ENCODE measurements around the gene SLC24A4. TPM values are rescaled to one million over a fixed set of nuclear protein-coding genes. Genes with fewer than 3 reads are reported as not detected.

The SLC24A4 gene, protein sequence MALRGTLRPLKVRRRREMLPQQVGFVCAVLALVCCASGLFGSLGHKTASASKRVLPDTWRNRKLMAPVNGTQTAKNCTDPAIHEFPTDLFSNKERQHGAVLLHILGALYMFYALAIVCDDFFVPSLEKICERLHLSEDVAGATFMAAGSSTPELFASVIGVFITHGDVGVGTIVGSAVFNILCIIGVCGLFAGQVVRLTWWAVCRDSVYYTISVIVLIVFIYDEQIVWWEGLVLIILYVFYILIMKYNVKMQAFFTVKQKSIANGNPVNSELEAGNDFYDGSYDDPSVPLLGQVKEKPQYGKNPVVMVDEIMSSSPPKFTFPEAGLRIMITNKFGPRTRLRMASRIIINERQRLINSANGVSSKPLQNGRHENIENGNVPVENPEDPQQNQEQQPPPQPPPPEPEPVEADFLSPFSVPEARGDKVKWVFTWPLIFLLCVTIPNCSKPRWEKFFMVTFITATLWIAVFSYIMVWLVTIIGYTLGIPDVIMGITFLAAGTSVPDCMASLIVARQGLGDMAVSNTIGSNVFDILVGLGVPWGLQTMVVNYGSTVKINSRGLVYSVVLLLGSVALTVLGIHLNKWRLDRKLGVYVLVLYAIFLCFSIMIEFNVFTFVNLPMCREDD
- polyA plus RNA-seq (ENCODE audit: insufficient read length in 12 of 12) = 1 to 10 TPM in 11 of 12 donors, not detected in 1; 1.2 to 5.9 (median 3.1) TPM
- long read RNA-seq, donor 1 = 0 reads
- long read RNA-seq, donor 2 = 0 reads
- long read RNA-seq, donor 3, full-length matches to known transcripts = 3 of 3 reads
- long read RNA-seq, donor 3, partial matches to known transcripts = 0 of 3 reads
- long read RNA-seq, donor 3, other reads (novel, unspliced or antisense) = 0 of 3 reads
- long read RNA-seq, donor 4 = 0 reads
- long read RNA-seq, donor 5, full-length matches to known transcripts = 1 of 1 reads
- long read RNA-seq, donor 5, partial matches to known transcripts = 0 of 1 reads
- long read RNA-seq, donor 5, other reads (novel, unspliced or antisense) = 0 of 1 reads
- long read RNA-seq, donor 6 = 0 reads
- long read RNA-seq, donor 7 = 0 reads
- long read RNA-seq, donor 8, full-length matches to known transcripts = 1 of 1 reads
- long read RNA-seq, donor 8, partial matches to known transcripts = 0 of 1 reads
- long read RNA-seq, donor 8, other reads (novel, unspliced or antisense) = 0 of 1 reads
- long read RNA-seq, donor 9 = 0 reads
- long read RNA-seq, donor 10 = 0 reads
- long read RNA-seq, donor 11 = 0 reads

DNA sequence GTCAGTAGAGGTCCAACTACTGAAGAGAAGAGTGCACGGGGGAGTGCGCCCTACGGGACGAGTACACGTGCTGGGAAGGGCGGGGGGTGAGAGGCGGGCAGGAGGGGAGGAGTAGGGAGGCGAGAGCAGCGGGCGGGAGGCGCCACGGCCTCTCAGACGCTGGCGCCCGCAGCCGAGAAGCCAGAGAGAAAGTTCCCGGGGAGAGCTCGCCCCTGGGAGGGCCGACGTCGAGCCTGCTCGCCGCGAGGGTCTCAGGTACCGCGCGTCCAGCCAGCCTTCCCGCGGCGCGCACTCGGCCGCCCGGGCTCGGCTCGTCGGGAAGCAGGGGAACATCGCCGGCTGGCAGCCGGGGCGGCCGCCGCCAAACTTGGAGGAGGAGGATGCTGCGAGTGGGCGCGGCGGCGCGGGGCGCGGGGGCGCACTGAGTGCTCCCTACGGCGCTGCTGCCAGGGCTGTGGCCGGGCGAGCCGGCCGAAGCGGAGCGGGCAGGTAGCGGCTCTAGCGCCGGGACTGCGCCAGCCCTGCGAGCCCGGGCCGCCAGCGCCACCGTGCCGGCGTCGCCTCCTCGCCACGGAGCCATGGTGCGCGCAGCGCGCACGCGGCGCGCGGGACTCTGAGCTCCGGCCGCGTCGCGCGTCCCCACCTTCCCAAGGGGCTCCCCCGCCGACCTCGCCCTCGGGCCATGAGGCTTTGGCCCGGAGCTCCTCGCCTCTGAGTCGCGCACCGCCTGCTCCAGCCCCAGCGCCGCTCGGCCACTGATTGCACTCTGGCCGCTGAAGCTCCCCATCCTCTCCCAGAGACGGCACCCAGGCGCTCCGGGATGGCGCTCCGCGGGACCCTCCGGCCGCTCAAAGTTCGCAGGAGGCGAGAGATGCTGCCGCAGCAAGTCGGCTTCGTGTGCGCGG lies at the start of gene SLC24A4:
SLC24A4 (plus strand) TSS at position 155 of the 905 bp plus-strand sequence; CDS start at position 821, 666 bp downstream.
- peak; percentile 27 for DNase-seq

DNA sequence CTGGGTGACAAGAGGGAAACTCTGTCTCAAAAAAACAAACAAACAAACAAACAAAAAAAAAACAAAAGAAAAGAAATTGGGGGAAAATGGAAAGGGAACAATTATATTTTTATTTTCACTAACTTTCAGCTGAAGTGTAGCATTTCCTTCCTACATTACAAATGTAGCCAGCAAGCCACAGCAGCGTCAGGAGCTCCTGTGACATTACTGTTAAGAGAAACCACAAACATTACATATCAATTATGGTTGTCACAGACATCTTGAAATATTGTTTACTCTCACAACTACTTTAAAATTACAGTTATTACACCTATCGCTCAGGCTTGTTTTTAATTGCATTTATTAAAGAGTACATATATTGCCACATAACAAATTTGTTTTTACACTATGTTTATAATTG lies 49.8 kb upstream of the SLC24A4 start:
- no peak for DNase-seq

DNA sequence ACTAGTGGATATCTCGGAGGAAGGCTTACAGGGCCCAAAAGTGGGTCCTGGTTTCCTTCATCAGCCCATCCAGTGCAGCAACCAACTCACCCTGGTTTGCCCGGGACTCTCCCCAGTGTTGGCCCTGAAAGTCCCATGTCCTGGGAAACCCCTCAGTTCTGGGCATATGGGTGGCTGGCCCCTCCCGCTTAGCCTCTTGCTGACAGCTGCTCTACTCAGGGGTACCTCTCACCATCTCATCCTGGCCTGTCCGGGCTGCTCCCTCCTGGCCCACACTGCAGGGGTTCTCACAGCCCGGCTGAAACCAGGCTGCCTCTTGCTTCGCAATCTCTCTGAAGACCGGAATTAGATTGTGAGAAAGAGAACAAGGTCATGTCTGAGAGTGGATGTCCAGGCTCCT lies 48.9 kb upstream of the SLC24A4 start:
- no peak for DNase-seq

DNA sequence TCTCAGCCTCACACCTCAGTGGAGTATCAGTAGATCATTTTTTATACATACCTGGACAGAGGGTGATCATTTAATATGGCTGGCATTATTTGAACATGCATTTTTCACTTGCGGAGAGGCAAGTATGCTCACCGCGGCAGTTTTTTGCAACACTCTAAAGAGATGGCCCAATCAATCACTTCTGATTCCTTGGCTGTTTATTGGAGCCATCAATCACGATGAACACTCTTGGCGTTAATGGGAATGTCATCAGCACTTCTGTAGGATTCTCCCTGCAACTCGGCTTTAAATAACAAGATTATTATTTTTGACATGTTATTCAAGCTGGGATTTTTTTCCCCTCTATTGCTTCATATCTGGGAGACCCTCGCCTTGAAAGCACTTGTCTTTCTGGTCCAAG lies 46.9 kb upstream of the SLC24A4 start:
- no peak for DNase-seq

DNA sequence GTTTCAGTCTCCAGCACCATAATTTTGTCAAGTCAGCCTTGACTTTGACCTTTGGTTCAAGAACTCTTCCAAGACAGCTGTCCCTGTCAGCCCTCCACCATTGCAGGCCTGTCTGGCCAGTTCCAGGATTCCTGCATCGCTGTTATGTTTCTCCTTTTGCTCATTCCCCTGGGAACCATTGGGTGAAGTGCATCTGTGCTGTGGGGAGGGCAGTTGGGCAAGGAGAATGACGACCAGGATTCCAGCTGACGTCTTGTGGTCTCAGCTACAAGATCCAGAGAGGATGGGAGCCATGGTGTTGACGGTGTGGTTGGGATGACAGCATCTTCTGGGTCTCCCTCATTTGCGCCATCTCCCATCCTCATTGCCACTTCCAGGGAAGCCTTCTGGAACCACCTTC lies 45.9 kb upstream of the SLC24A4 start:
- no peak for DNase-seq

DNA sequence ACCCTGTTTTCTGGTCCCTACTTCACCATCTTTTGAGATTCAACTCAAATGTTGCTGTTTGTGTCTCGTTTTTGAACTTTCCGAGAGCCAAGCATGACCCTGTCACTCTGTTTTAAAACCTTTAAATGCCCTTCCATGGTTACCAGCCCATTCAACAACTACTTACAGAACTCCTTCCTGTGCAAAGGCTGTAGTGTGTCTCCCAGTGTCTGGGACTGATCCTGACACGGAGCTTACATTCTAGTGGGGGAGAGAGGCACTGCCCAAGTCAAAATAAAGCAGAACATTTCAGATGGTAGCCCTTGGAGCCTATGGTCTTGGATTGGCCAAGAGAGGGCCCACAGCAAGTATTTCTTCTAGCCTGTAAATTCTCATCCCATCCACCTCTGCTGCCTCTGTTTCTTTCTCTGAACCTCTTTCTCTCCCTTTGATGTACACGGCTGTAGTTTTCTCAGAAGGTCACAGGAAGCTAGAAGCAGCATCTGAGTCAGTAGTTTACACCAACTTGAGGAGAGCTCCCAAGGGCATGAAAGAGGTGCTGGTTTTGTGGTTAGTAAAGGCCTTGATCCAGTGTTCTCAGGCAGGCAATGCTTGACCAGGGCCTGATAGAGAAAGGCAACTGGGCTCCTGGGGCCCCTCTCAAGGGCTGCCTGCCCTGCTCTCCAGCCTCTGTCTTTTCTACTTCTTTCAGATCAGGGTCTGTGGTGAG lies 42.3 kb upstream of the SLC24A4 start:
- no peak for DNase-seq

DNA sequence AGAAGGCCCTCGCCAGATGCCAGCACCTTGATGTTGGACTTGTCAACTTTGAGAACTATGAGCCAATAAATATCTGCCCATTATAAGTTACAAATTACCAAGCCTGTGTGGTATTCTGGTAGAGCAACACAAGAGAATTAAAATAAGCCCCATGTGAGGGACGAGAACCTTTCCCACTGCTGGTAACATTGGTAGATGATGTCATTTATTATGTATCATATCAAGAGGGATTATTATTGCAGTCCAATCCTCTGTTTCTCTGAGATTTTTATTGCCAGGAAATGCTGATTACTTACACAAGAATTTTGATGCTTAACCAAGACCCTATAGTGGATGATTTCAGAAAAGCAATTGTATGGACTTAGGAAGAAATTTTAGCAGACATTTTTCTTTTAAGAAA lies 40.3 kb upstream of the SLC24A4 start:
- no peak for DNase-seq

DNA sequence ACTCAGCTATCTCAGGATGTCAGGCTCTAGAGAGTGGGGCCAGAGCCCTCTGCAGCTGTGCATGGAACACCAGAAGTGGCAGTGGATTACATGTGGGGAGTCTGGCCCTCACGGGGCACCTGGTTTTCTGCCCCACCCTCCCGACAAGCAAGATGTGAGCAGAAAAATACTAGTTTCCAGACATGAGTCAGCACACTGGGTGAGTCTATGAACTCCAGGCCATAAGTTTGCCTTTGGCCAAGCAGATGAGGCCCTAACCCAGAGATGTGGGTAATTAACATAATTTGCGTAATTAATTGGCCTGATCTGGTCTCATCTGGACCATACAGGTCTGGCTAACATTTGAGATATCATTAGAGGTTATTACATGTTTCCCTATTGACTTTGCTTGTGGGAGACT lies 37.7 kb upstream of the SLC24A4 start:
- DNase-seq = no peak

DNA sequence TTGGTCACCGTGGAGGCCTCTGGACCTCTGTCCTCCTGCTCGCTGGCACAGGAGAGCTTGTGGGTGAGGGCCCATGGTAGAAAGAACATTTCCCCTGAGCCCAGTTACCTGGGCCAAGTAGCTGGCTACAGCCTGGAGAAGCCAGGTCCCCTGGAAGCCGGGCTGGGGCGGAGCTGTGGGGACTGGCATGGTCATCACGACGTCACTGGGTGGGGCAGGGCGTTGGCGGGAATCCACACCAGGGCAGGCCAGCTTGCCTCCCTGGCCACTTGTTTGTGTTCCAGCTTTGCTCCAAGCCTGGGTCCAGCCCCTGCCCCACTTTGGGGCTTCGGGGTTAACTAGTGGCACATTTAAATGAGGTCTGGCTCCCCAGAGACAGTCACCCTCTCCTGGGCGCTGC lies 35.0 kb upstream of the SLC24A4 start:
- no peak for DNase-seq

DNA sequence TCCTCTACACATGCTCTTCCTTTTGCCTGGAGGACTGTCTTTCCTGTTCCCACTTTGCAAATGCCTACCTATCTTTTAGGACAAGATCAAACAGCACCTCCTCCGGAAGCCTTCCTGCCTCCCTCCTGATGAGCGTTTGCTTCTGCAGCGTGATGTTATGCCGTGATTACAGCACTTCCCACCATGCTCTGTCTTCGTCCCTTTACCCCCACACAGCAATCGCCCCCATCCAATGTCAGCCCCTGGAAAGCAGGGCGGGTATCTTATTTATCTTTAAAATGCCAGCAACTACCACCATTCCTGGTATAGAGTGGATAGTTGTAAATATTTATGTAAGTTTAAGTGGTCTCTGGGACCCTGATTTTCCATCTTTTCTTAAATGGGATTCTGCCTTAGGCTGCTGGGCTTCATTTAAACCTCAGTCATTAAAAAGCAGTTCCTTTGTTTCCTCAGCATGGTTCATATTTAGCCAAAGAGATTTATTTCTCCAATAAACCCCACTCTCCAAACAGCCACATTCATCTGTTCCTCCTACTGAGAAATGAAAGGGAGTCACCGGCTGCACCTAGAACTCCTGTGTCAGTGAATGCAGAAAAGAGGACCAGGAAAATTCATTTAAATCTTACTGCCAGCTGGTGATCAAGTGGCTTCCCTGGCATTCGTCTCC lies 33.8 kb upstream of the SLC24A4 start:
- DNase-seq = no peak

DNA sequence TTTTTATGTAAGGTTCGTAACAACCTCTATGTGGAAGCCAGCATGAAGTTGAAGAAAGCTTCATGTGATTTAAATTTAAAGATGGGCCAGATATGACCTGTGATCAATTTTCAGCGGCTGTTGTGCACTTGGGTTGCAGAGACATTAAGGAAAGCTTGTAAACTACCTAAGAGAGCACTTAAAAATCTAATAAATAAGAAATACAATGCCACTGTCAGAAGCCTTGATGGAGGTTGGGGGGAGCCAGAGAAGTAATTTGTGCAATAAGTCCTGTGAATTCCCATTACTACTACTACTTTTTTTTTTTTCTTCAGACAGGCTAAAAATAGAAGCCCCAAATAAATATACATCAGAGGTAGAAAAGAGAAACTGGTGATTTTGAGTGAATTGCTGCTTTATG lies 30.3 kb upstream of the SLC24A4 start:
- no peak for DNase-seq

DNA sequence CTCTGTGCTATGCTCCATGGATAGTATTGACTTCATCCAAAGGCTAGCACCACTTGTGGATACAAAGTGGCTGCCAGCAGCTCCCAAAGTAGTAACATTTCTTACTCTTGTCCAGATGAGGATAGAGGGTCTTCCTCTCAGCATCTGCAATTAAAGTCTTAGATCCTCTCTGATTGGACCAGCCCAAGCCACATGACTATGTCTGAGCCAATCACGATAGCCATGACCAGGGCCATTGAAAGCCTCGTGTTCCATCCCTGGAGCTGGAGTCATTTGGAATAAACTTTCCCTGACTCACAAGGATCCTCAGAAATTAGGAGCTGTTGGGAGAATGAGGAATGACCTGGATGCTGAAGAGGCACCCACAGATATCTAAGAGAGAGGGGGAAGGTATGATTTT lies 28.5 kb upstream of the SLC24A4 start:
- DNase-seq = no peak

DNA sequence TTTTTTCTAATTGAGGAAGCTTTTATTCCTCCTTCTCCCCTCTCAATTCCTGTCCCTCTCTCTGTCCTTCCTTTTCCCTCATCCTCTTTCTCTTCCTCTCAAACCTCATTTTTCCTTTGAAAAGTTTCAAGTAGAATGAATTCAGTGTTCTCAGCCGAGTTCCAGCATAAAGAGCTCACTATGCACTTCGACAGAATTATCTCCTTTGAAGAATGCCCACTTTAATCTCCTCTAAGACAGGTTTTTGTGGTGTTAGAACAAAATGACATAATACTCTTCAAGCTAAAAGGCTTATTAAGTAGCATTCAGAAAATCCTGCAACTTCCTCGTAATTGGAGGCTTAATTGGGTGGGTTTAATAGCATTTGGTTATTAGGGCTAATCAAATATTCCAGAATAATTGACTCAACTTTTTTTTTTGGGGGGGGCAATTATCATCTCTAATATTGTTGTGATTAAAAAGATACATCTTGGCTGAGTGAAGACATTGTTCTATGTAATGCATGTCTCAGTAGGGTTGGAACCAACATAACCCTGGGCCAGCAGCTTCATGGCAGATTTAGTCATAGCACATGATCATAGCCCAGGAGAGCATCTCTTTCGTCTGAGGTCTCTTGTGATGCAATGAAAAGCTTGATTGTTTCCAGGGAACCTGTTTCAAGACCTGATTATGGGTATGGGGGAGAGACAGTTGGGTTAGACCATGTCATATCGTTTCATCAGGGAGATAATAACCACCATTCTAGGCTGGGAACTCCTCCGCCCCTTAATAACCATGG lies 25.0 kb upstream of the SLC24A4 start:
- no peak for DNase-seq

DNA sequence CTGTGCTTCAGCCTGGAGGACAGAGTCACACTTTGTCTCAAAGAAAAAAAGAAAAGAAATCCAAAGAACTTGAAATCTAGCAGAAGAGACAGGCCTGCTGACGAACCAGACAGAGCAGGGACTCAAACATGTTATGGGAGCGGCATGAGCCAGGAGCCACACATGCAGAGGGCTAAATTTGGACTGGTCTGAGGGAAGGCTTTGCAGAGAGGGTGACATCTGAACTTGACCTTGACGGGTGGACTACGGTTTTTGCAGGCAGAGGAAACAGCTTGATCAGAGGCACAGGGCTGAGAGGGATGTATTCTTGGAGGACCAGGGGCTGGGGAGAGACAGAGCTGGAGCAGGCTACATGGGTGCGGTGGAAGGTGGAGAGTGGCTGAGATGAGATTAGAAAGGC lies 20.5 kb upstream of the SLC24A4 start:
- DNase-seq = no peak

DNA sequence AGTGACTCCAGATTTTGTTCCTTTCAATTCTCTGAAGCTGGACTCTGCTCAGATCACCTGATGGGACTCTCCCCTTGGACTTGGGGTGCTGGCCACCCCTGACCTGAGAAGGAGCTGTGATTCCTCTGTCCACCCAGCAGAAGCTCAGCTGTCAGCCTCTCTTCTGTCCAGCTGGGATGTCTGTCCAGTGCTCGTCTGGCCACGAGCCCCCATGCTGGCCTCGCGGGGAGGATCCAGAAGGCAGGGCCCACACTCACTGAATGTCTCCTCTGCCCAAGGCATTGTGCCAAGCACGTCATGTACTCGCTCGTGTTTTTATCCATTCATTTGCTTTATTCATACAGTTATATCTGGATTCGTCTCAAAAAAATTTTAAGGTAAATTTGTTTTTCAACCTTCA lies 14.2 kb upstream of the SLC24A4 start:
- no peak for DNase-seq

DNA sequence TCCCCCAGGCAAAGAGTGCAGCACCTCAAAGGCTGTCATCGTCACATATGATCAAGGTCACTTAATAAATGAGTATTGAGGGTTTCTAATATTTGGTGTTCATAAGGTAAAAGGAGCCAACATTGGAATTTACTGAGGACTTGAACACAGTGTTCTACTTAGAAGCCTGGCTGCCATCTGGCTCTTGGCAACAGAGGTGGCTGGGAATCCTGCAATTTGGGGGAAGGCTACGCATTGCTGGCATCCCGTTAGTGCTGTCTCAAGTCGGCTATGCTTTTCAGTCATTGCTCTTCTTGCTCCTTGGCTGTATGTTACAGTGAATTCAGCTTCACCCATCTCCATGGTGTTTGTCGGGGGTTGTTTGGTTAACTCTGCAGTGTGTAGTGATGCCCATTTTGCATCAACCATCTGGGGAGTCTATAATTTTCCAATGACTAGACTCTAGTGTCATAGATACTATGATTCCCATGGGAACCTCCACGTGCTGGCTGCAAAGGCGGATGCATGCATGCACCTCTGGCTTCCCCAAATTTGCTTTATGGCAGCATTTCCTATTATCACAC lies 12.9 kb upstream of the SLC24A4 start:
- no peak for DNase-seq

DNA sequence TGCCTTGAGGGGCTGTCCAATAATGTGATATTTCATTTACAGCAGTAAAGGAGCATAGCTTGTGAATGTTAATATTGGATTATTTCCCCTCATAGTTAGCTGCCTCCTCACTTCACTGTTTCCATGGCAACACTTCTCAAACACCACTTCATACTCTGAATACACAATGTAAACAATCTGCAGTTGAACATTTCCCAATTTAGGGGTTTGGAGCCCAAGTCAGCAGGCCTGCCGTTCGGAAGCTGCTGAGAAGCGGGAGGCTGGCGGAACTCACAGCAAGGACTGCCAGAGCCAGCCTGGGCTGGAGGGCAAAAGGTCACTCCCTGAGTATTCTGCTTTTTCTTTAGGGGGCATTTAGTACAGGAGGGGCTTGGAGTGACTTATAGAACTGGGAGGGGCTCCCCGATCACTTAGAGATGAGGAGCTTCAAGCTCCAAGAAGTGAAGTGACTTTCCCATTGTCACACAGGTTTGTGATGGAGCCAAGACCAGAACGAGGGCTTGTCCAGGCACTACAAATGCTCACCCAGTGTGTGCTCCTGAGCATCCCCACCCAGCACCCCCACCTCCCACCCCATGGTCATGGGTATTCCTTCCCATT lies 12.1 kb upstream of the SLC24A4 start:
- DNase-seq = peak; percentile 52

DNA sequence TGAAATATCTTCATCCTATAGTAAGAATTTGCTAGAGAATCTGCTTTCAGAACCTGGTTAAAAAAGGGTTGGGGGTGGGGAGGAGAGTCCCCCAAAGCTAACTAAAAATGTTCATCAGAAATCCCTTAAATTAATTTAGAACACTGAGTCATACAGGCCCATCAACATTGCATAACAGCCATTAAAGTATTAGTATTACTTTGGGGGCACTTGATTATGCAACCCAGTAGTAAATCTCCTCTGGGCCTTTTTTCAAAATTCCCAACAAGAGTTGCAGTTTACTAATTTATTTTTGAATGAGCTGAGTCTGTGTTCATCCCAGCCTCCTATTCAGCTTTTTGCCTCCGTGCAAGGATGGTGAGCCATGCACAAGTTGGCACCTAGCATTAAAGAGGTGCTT lies 8.8 kb upstream of the SLC24A4 start:
- no peak for DNase-seq
